HCT116 (cell line): ENCODE data around the gene CERKL.

Experiments used
- CEBPB ChIP-seq: IDR thresholded peaks from 2 replicates; pipeline ENCODE4 v1.6.1; 2012; ENCODE audit warnings: low read depth
- ELF1 ChIP-seq: IDR thresholded peaks from 2 replicates; pipeline ENCODE4 v1.6.1; 2012; ENCODE audit warnings: low read depth, borderline replicate concordance
- EZH2 ChIP-seq: fragments of 200-600 bp; sonication (generic); IDR thresholded peaks from 2 replicates; pipeline ENCODE4 v1.6.1; 2017; ENCODE audit warnings: antibody characterized with exemption, mixed run types
- EZH2phosphoT487 ChIP-seq: fragments of 200-600 bp; IDR thresholded peaks from 2 replicates; pipeline ENCODE4 v1.6.1; 2018; ENCODE audit warnings: antibody characterized with exemption, borderline replicate concordance
- POLR2A ChIP-seq: IDR thresholded peaks from 2 replicates; pipeline ENCODE4 v1.7.0; 2011; ENCODE audit warnings: borderline replicate concordance; ENCODE audit not compliant: insufficient read depth, insufficient read length; ENCODE audit errors: extremely low read depth
- POLR2AphosphoS5 ChIP-seq: IDR thresholded peaks from 2 replicates; pipeline ENCODE4 v1.6.1; 2011; ENCODE audit warnings: mild to moderate bottlenecking, low read depth, low read length, moderate library complexity
- SP1 ChIP-seq: IDR thresholded peaks from 2 replicates; pipeline ENCODE4 v1.6.1; 2012; ENCODE audit warnings: low read depth
- TF ChIP-seq, protein P1 (sequence below), 3 experiments: fragments of 200-600 bp in 1 of 3; sonication (generic) in 1 of 3; IDR thresholded peaks in 2 of 3; conservative IDR thresholded peaks in 1 of 3; 2 replicates each; pipeline ENCODE4 v1.5.1; 2012 to 2017; ENCODE audit warnings: low read depth in 2 of 3, low read length in 2 of 3, antibody characterized with exemption in 1 of 3, borderline replicate concordance in 1 of 3, control low read depth in 1 of 3, mild to moderate bottlenecking in 1 of 3, mixed read lengths in 1 of 3, mixed run types in 1 of 3, moderate library complexity in 1 of 3; ENCODE audit not compliant: insufficient read depth in 1 of 3

GRCh38 chr2:181694271-181694670, 37.4 kb upstream of the CERKL start:
- TF ChIP-seq POLR2A (no peak), CEBPB (no peak), EZH2 (no peak), ELF1 (no peak), SP1 (no peak), EZH2phosphoT487 (no peak), POLR2AphosphoS5 (no peak)
- TF ChIP-seq, protein P1, sequence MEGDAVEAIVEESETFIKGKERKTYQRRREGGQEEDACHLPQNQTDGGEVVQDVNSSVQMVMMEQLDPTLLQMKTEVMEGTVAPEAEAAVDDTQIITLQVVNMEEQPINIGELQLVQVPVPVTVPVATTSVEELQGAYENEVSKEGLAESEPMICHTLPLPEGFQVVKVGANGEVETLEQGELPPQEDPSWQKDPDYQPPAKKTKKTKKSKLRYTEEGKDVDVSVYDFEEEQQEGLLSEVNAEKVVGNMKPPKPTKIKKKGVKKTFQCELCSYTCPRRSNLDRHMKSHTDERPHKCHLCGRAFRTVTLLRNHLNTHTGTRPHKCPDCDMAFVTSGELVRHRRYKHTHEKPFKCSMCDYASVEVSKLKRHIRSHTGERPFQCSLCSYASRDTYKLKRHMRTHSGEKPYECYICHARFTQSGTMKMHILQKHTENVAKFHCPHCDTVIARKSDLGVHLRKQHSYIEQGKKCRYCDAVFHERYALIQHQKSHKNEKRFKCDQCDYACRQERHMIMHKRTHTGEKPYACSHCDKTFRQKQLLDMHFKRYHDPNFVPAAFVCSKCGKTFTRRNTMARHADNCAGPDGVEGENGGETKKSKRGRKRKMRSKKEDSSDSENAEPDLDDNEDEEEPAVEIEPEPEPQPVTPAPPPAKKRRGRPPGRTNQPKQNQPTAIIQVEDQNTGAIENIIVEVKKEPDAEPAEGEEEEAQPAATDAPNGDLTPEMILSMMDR (IDR thresholded peaks at IDR 0.05 in 2 of 3, conservative IDR thresholded peaks at IDR 0.05 in 1 of 3; ENCODE audit: borderline replicate concordance in 1 of 3, insufficient read depth in 1 of 3, low read depth in 2 of 3, low read length in 2 of 3): no peak
